ENCODE measurements around the gene YIPF2. TPM values are rescaled to one million over a fixed set of nuclear protein-coding genes. Genes with fewer than 3 reads are reported as not detected.

Gene YIPF2
- total and polyA plus RNA-seq, 2 of the 4 experiments (the other 2 are of a cell fraction), result 61.5 to 78.0 TPM

DNA sequence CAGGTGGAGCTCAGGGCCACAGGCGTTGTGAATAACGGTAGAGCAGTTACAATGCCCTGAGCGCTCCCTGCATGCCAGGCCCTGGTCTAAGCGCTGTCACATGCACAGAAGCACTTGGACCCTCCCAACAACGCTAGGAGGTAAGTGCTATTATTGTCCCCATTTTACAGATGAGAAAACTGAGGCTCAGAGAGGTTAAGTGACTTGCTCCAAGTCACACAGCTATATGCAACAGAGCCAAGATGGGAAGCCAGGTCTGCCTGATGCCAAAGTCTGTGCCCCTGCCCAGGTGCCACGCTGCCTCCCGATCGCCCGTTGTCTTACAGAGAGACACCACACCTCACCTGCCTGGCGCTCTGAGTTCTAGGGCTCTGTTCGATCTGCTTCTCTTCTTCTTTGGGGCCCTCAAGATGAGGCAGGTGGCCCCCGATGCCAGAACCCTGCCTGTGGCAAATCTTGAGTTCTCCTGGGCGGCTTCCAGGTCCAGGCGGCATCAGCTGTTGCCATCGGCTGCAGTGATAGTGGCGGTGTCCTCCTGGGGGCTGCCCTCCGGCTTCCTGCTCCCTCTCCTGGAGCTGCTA is 20.0 kb downstream of the YIPF2 start:
- peaks cover 15 to 44% of the 10 kb centered on the region in 2 experiments for H3K79me1 ChIP-seq (ENCODE audit: low read depth in 1 of 2, low read length in 2 of 2)
- no peak overlapping the region for H3K4me2 ChIP-seq (ENCODE audit: low read depth, low read length)
- no peak overlapping the region for H3K4ac ChIP-seq (ENCODE audit: low read depth, low read length)
- BruUV-seq (replicated peaks), result no TSS peak
- DNase-seq (no peak), ATAC-seq (ENCODE audit: low read depth) (no peak)
- no peaks in the 10 kb centered on the region for H3K27me3 ChIP-seq (ENCODE audit: control insufficient read depth, insufficient read depth, low read length)
- H4K8ac ChIP-seq (ENCODE audit: low read depth in 2 of 2, low read length in 2 of 2), result no peak overlapping the region
- ChIA-PET POLR2A (ENCODE audit: unreplicated experiment) (no interaction called here), CTCF (no interaction called here)
- no peak overlapping the region for H2AFZ ChIP-seq (replicated peaks; ENCODE audit: low read length, poor library complexity)
- no peak for TF ChIP-seq BHLHE40 (IDR thresholded peaks at IDR 0.05; ENCODE audit: low read depth, low read length)
- no peak overlapping the region for H4K91ac ChIP-seq (ENCODE audit: insufficient read depth, low read depth, low read length)
- 96% methylated on average over 12 of the region's 17 CpGs; no CpG with 5 or more reads in 1 of the 2 experiments for WGBS, 2 experiments (ENCODE audit: extremely low coverage in 2 of 2, insufficient read length in 1 of 2)
- H3K9ac ChIP-seq (ENCODE audit: low read depth, low read length), result no peak overlapping the region
- H3K36me3 ChIP-seq (ENCODE audit: control insufficient read depth, insufficient read depth, low read length), result peaks cover 42% of the 10 kb centered on the region
- H2BK20ac ChIP-seq (ENCODE audit: low read depth, low read length), result no peak overlapping the region
- peaks cover 4% of the 10 kb centered on the region; the same call in 1 of the 2 replicates for H3K9me1 ChIP-seq (ENCODE audit: insufficient read depth, low read length)
- no peak overlapping the region for H3K27ac ChIP-seq (ENCODE audit: insufficient read depth, low read length)
- H3K56ac ChIP-seq (ENCODE audit: extremely low read depth, insufficient read depth, low read length), result no peak overlapping the region
- H2BK5ac ChIP-seq (ENCODE audit: low read depth, low read length, poor library complexity, severe bottlenecking), result no peak overlapping the region
- H2BK120ac ChIP-seq (ENCODE audit: low read depth, low read length), result no peak overlapping the region
- dilution Hi-C loops (cut with HindIII; ENCODE audit: low sequenced_read_pairs, unreplicated experiment), result no loop called here
- in situ Hi-C loops (cut with MboI; ENCODE audit: low sequenced_read_pairs), result no loop called here
- H2BK15ac ChIP-seq (ENCODE audit: low read depth, low read length), result no peak overlapping the region
- no peaks in the 10 kb centered on the region for H3K4me1 ChIP-seq (ENCODE audit: control insufficient read depth, insufficient read depth, low read length)
- no peak overlapping the region for H2AK5ac ChIP-seq (ENCODE audit: low read depth, low read length)
- H4K20me1 ChIP-seq (ENCODE audit: insufficient read depth, low read length), result peaks cover 22% of the 10 kb centered on the region
- H2AK9ac ChIP-seq (replicated peaks; ENCODE audit: low read depth, low read length, poor library complexity), result no peak overlapping the region
- H4K5ac ChIP-seq (ENCODE audit: low read depth, low read length), result no peak overlapping the region
- H3K4me3 ChIP-seq (ENCODE audit: insufficient read depth, low read depth, low read length), result no peak overlapping the region
- H3K18ac ChIP-seq (ENCODE audit: low read depth, low read length), result no peak overlapping the region
- intact Hi-C loops (cut with micrococcal nuclease), result no loop called here
- H3K9me3 ChIP-seq (ENCODE audit: control insufficient read depth, insufficient read depth, low read length), result no peaks in the 10 kb centered on the region
- no peak overlapping the region for H3K23ac ChIP-seq (ENCODE audit: low read depth, low read length)
- H3K14ac ChIP-seq (replicated peaks; ENCODE audit: low read depth, low read length), result no peak overlapping the region
